Testis (tissue), 2 donors: ENCODE data around the gene GRIP2.

Experiments used
- CTCF ChIP-seq, 3 experiments: fragments of 450-650 bp in 2 of 3; fragments of 200-600 bp in 1 of 3; sonication (generic) in 1 of 3; IDR thresholded peaks; one replicate each; pipeline ENCODE4 v1.5.1; 2016 to 2019; ENCODE audit warnings: antibody characterized with exemption in 3 of 3, mild to moderate bottlenecking in 2 of 3, moderate library complexity in 1 of 3
- POLR2A ChIP-seq: fragments of 450-650 bp; IDR thresholded peaks from one replicate; pipeline ENCODE4 v1.6.1; 2017; ENCODE audit warnings: antibody characterized with exemption, mild to moderate bottlenecking, moderate library complexity

- TF ChIP-seq POLR2A (no peak), CTCF (IDR thresholded peaks at IDR 0.05) (no peak)
These were observed 80.4 kb downstream of the GRIP2 start for GRCh38 chr3:14459787-14460186.
